IPS-15b (cell line): Measurements from ENCODE around the gene LGMN.

ENCODE experiments used
- H3K27me3 ChIP-seq: one replicate; pipeline ENCODE4 v1.6.1; 2013; ENCODE audit warnings: low read length; ENCODE audit not compliant: control insufficient read depth, insufficient read depth
- H3K36me3 ChIP-seq: one replicate; pipeline ENCODE4 v1.6.1; 2013; ENCODE audit warnings: low read length; ENCODE audit not compliant: control insufficient read depth, insufficient read depth
- H3K4me1 ChIP-seq: one replicate; pipeline ENCODE4 v1.6.1; 2013; ENCODE audit warnings: mild to moderate bottlenecking, low read length; ENCODE audit not compliant: control insufficient read depth, insufficient read depth
- H3K4me3 ChIP-seq: one replicate; pipeline ENCODE4 v1.5.1; 2013; ENCODE audit warnings: low read depth, low read length
- H3K9ac ChIP-seq: one replicate; pipeline ENCODE4 v1.6.1; 2013; ENCODE audit warnings: low read depth, mild to moderate bottlenecking, low read length
- H3K9me3 ChIP-seq: one replicate; pipeline ENCODE4 v1.6.1; 2013; ENCODE audit warnings: mild to moderate bottlenecking, low read length; ENCODE audit not compliant: control insufficient read depth, insufficient read depth

LGMN gene

GRCh38 chr14:92748259-92749016 lies at the start of gene LGMN:
TSS of gene LGMN (minus strand) at chr14:92748627. CDS start at chr14:92732786, 15,841 bp downstream.
- peak within 1 kb of the TSS; percentile 92 for H3K4me3 ChIP-seq
- no peaks in the 10 kb centered on the region for H3K36me3 ChIP-seq
- H3K9ac ChIP-seq: peak within 1 kb of the TSS; percentile 87
- H3K9me3 ChIP-seq: no peaks in the 10 kb centered on the region
- peaks cover 17% of the 10 kb centered on the region for H3K27me3 ChIP-seq
- H3K4me1 ChIP-seq: no peaks in the 10 kb centered on the region

DNA sequence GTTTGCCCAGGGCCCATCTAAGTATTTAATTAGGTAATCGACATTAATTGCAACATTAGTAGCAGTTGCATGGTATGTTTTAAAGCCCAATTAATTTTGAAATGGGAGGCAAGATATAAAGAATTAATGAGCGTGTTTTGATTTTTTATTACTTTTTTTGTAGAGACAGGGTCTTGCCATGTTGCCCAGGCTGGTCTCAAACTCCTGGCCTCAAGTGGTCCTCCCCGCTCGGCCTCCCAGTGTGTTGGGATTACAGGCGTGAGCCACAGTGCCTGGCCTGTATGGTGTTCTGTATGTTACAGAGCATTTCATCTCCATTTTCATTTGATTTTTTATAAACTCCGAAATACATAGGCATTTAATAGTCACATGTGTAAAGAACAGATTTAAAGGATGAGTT lies 46.5 kb upstream of the LGMN start:
- Histone ChIP-seq H3K27me3 (no peaks in the 10 kb centered on the region), H3K4me3 (peak overlapping the region; percentile 94), H3K4me1 (peaks cover 7% of the 10 kb centered on the region), H3K36me3 (peaks cover 4% of the 10 kb centered on the region), H3K9me3 (no peaks in the 10 kb centered on the region), H3K9ac (peak overlapping the region; percentile 96)

DNA sequence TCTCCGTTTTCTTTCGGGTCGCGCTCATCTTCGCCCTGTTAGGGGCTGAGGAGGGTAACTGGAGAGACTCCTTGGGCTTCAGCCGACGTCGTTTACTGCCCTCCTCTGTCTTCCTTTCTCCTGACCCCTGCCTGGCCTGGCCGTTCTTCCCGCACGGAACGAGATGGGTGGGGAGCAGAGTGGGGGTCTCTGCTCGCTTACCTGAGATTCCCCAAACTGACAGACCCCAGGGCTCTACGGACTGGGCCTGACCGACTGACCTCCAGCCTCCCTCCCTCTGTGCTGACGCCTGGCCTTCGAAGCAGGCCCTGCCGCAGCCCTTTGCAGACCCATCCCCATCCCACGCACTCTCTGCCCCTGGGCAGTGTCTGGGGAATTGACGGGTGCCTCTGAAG lies 46.1 kb upstream of the LGMN start:
- Histone ChIP-seq H3K27me3 (no peaks in the 10 kb centered on the region), H3K36me3 (peaks cover 4% of the 10 kb centered on the region), H3K9ac (peak overlapping the region; percentile 96), H3K4me3 (peak overlapping the region; percentile 94), H3K4me1 (peaks cover 7% of the 10 kb centered on the region), H3K9me3 (no peaks in the 10 kb centered on the region)

DNA sequence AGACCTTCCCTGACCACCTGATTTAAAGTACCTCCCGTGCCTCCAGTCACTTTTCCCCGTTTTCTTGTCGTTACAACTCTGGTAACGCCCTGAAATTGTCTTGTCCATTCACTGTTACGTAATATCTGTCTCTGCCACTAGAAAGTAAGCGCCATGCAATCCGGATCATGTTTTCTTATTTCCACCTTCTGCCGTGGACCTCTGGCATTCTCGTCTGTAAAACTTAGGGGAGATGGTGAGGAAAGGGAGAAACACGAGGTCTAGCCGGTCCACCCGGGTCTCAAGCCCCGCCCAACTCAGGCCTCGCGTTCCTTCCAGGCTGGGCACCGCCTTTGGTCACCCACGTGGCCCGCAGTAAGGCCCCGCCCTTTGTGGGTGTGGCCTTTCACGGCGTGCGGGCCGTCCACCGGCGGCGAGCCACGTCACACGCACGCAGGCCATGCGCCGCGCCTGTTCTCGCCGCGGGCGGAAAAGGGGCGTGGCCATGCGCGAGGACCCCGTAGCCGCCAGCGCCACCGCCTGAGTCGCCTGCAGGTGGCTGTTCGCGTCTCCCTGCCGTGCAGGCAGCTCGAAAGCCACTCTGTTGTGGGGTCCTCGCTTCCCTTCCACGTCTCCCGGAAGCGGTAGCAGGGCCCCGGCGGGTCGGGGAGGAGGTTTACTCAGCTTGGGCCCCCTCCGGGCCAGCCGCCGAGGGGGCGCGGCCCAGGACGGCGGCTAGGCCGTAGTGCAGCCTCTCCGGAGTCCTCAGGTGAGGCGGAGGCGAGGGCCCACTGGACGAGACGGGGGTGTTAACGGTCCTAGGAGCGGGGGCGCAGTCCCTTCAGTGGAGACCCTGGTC lies 45.5 kb upstream of the LGMN start, which contains the start of gene GOLGA5:
TSS of gene GOLGA5 (plus strand) at position 597 of the 838 bp plus-strand sequence. CDS start 3,133 bp downstream, outside the sequence.
- Histone ChIP-seq H3K4me1 (peaks cover 7% of the 10 kb centered on the region), H3K4me3 (peak within 1 kb of the TSS; percentile 94)

DNA sequence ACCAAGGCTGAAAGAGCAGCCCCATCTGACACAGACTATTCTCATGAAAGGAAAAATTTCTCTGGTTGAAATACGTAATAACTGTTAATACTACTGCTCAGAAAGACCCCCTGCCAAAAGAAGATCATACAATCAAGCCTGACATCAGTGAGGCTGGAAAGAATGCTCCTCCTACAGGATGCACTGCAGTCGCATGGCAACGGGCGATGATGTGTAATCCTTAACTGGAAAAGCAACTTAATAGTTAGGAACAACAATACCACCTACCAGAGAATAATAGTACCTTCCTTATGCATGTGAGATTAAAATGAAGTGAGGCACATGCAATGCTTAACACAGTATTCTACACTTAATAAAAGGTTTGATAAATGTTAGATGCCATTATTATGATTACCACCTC lies 44.5 kb upstream of the LGMN start:
- Histone ChIP-seq H3K9me3 (no peaks in the 10 kb centered on the region), H3K4me1 (peaks cover 7% of the 10 kb centered on the region), H3K4me3 (no peak overlapping the region), H3K9ac (no peak overlapping the region), H3K36me3 (peaks cover 2% of the 10 kb centered on the region), H3K27me3 (no peaks in the 10 kb centered on the region)

More for the DNA sequence above, 45.5 kb upstream of the LGMN start, which contains the start of gene GOLGA5:
- no peaks in the 10 kb centered on the region for H3K9me3 ChIP-seq
- H3K36me3 ChIP-seq: peaks cover 4% of the 10 kb centered on the region
- no peaks in the 10 kb centered on the region for H3K27me3 ChIP-seq
- H3K9ac ChIP-seq: peak within 1 kb of the TSS; percentile 96

- Histone ChIP-seq H3K9ac (no peak overlapping the region), H3K9me3 (no peaks in the 10 kb centered on the region), H3K36me3 (no peaks in the 10 kb centered on the region), H3K4me1 (peaks cover 7% of the 10 kb centered on the region), H3K4me3 (no peak overlapping the region), H3K27me3 (no peaks in the 10 kb centered on the region)
Measured at GRCh38 chr14:92789457-92790089, 41.1 kb upstream of the LGMN start.

DNA sequence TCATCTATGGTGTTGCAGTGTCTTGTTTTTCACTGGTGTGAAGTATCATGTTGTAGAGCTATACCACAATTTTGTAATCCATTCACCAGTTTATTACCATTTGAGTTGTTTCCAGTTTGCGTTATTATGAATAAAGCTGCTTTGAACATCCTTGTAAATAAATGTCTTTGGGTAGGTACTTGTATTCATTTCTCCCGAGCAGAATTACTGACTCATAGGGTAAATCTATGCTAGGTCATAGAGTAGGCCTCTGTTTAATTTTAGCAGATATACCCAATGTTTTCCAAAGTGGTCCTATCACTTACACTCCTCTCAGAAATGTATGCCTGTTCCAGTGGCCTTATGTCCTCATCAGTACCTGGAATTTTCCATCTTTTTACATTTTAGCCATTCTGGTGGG lies 39.1 kb upstream of the LGMN start:
- no peaks in the 10 kb centered on the region for H3K27me3 ChIP-seq
- no peaks in the 10 kb centered on the region for H3K36me3 ChIP-seq
- H3K9me3 ChIP-seq: no peaks in the 10 kb centered on the region
- no peaks in the 10 kb centered on the region for H3K4me1 ChIP-seq
- no peak overlapping the region for H3K4me3 ChIP-seq
- no peak overlapping the region for H3K9ac ChIP-seq

- Histone ChIP-seq H3K36me3 (no peaks in the 10 kb centered on the region), H3K27me3 (no peaks in the 10 kb centered on the region), H3K4me3 (no peak overlapping the region), H3K9ac (no peak overlapping the region), H3K4me1 (no peaks in the 10 kb centered on the region), H3K9me3 (no peaks in the 10 kb centered on the region)
Measured at GRCh38 chr14:92786427-92786756, 38.0 kb upstream of the LGMN start.

- no peaks in the 10 kb centered on the region for H3K27me3 ChIP-seq
- no peak overlapping the region for H3K4me3 ChIP-seq
Measured at GRCh38 chr14:92785667-92786426, 37.4 kb upstream of the LGMN start.

DNA sequence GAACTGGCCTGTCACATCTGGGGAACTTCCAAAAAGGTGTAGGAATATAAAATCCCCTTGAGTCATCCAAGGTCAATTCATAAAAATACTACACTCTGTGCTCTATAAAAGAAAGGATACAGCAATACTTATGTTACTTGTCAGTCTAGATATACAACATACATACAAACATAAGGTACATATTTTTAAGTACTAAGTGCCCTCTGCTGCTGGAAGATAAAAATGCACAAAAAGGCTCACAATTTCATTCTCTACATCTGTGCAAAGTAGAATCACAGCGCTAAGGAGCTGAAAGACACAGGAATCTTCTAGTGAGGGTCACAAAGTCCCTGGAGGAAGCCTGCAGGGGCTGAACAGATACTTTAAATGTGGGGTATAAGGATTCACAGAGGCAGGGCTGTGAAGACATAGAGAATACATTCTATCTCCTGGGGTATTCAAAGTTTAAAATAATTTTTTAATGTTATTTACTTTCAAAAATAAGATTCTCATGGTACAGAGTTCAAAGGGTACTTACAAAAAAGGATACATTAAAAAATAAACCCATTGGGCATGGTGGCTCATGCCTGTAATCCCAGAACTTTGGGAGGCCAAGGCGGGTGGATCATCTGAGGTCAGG lies 35.5 kb upstream of the LGMN start:
- H3K9me3 ChIP-seq: no peaks in the 10 kb centered on the region
- H3K27me3 ChIP-seq: no peaks in the 10 kb centered on the region
- H3K4me1 ChIP-seq: no peaks in the 10 kb centered on the region
- no peaks in the 10 kb centered on the region for H3K36me3 ChIP-seq
- H3K9ac ChIP-seq: no peak overlapping the region
- H3K4me3 ChIP-seq: no peak overlapping the region

More at GRCh38 chr14:92785667-92786426, 37.4 kb upstream of the LGMN start:
- H3K4me1 ChIP-seq: no peaks in the 10 kb centered on the region
- no peaks in the 10 kb centered on the region for H3K9me3 ChIP-seq
- no peaks in the 10 kb centered on the region for H3K36me3 ChIP-seq
- H3K9ac ChIP-seq: no peak overlapping the region

- no peak overlapping the region for H3K9ac ChIP-seq
- no peaks in the 10 kb centered on the region for H3K9me3 ChIP-seq
- no peaks in the 10 kb centered on the region for H3K27me3 ChIP-seq
- no peaks in the 10 kb centered on the region for H3K4me1 ChIP-seq
- no peak overlapping the region for H3K4me3 ChIP-seq
- no peaks in the 10 kb centered on the region for H3K36me3 ChIP-seq
Measured at GRCh38 chr14:92781350-92781749, 32.9 kb upstream of the LGMN start.
